ENCODE measurements around the gene MYH10. TPM values are rescaled to one million over a fixed set of nuclear protein-coding genes. Genes with fewer than 3 reads are reported as not detected.

MYH10 gene
- total RNA-seq, 1 experiment from 2014 or later: 74.0 TPM

GRCh38 chr17:8453326-8453725, 177.2 kb downstream of the MYH10 start:
- Histone ChIP-seq H3K4me1 (no peaks in the 10 kb centered on the region), H3K4me3 (ENCODE audit: low read depth, low read length) (no peak overlapping the region), H3K9me3 (no peaks in the 10 kb centered on the region), H3K27me3 (replicated peaks; ENCODE audit: control insufficient read depth, insufficient read depth, low read length) (no peaks in the 10 kb centered on the region), H3K36me3 (ENCODE audit: control insufficient read depth, insufficient read depth, low read length) (no peaks in the 10 kb centered on the region; the same call in 1 of the 2 replicates)
- ChIA-PET CTCF (no interaction called here), POLR2A (no interaction called here)
- H3K36me3 Mint-ChIP-seq (ENCODE audit: insufficient read depth, unreplicated experiment): peaks cover 53% of the 10 kb centered on the region
- H3K4me1 Mint-ChIP-seq (ENCODE audit: low read depth, unreplicated experiment): no peaks in the 10 kb centered on the region
- no TSS peak for BruUV-seq (replicated peaks)
- H3K4me3 Mint-ChIP-seq (ENCODE audit: unreplicated experiment): no peak overlapping the region
- H3K9me3 Mint-ChIP-seq (ENCODE audit: unreplicated experiment): no peaks in the 10 kb centered on the region
- no peak for DNase-seq
- H3K27ac Mint-ChIP-seq (ENCODE audit: unreplicated experiment): no peak overlapping the region
- intact Hi-C loops (cut with micrococcal nuclease; ENCODE audit: unreplicated experiment): no loop called here
- no peaks in the 10 kb centered on the region for H3K27me3 Mint-ChIP-seq (ENCODE audit: insufficient read depth, unreplicated experiment)
- no peak for TF ChIP-seq CTCF (IDR thresholded peaks at IDR 0.05; ENCODE audit: insufficient read depth in 1 of 2, low read depth in 1 of 2, low read length in 1 of 2, severe bottlenecking in 1 of 2, unreplicated experiment in 1 of 2)

- no peak overlapping the region for H3K27ac Mint-ChIP-seq (ENCODE audit: unreplicated experiment)
- H3K9me3 ChIP-seq: no peaks in the 10 kb centered on the region
- ChIA-PET CTCF (interaction anchor here (0.7 to 1.5 kb wide), 2 partner anchors 42 to 52 kb away, joined by 3 to 4 read pairs; no protein-coding TSS in a partner anchor), POLR2A (no interaction called here)
- H3K36me3 Mint-ChIP-seq (ENCODE audit: insufficient read depth, unreplicated experiment): peaks cover 49% of the 10 kb centered on the region
- H3K4me1 Mint-ChIP-seq (ENCODE audit: low read depth, unreplicated experiment): no peaks in the 10 kb centered on the region
- no peaks in the 10 kb centered on the region for H3K9me3 Mint-ChIP-seq (ENCODE audit: unreplicated experiment)
- H3K27me3 ChIP-seq (replicated peaks; ENCODE audit: control insufficient read depth, insufficient read depth, low read length): no peaks in the 10 kb centered on the region
- no peak overlapping the region for H3K4me3 Mint-ChIP-seq (ENCODE audit: unreplicated experiment)
- DNase-seq: no peak
- no TSS peak for BruUV-seq (replicated peaks)
- no peaks in the 10 kb centered on the region; the same call in 1 of the 2 replicates for H3K36me3 ChIP-seq (ENCODE audit: control insufficient read depth, insufficient read depth, low read length)
- no peak overlapping the region for H3K4me3 ChIP-seq (ENCODE audit: low read depth, low read length)
- no peak for TF ChIP-seq CTCF (IDR thresholded peaks at IDR 0.05; ENCODE audit: insufficient read depth in 1 of 2, low read depth in 1 of 2, low read length in 1 of 2, severe bottlenecking in 1 of 2, unreplicated experiment in 1 of 2)
- H3K4me1 ChIP-seq: no peaks in the 10 kb centered on the region
- intact Hi-C loops (cut with micrococcal nuclease; ENCODE audit: unreplicated experiment): no loop called here
- no peaks in the 10 kb centered on the region for H3K27me3 Mint-ChIP-seq (ENCODE audit: insufficient read depth, unreplicated experiment)
These were observed 178.5 kb downstream of the MYH10 start for GRCh38 chr17:8451933-8452614.

GRCh38 chr17:8448310-8448709, 182.2 kb downstream of the MYH10 start:
- Mint-ChIP-seq H3K4me3 (ENCODE audit: unreplicated experiment) (no peak overlapping the region), H3K27me3 (ENCODE audit: insufficient read depth, unreplicated experiment) (no peaks in the 10 kb centered on the region), H3K36me3 (ENCODE audit: insufficient read depth, unreplicated experiment) (peaks cover 33% of the 10 kb centered on the region), H3K27ac (ENCODE audit: unreplicated experiment) (no peak overlapping the region), H3K9me3 (ENCODE audit: unreplicated experiment) (no peaks in the 10 kb centered on the region), H3K4me1 (ENCODE audit: low read depth, unreplicated experiment) (no peaks in the 10 kb centered on the region)
- ChIA-PET CTCF (no interaction called here), POLR2A (no interaction called here)
- no peak overlapping the region for H3K4me3 ChIP-seq (ENCODE audit: low read depth, low read length)
- no peak for DNase-seq
- no peaks in the 10 kb centered on the region for H3K9me3 ChIP-seq
- H3K4me1 ChIP-seq: no peaks in the 10 kb centered on the region
- intact Hi-C loops (cut with micrococcal nuclease; ENCODE audit: unreplicated experiment): no loop called here
- no peak for TF ChIP-seq CTCF (IDR thresholded peaks at IDR 0.05; ENCODE audit: insufficient read depth in 1 of 2, low read depth in 1 of 2, low read length in 1 of 2, severe bottlenecking in 1 of 2, unreplicated experiment in 1 of 2)
- no peaks in the 10 kb centered on the region for H3K27me3 ChIP-seq (replicated peaks; ENCODE audit: control insufficient read depth, insufficient read depth, low read length)
- no peaks in the 10 kb centered on the region for H3K36me3 ChIP-seq (ENCODE audit: control insufficient read depth, insufficient read depth, low read length)
- no TSS peak for BruUV-seq (replicated peaks)
